Mesendoderm (in vitro differentiated cells): ENCODE data around the gene BCAT1.

Source experiments
- DNase-seq: peaks from one replicate; pipeline ENCODE4 v3.0.0; 2013
- H2AK5ac ChIP-seq: 2 replicates; pipeline ENCODE4 v1.6.1; 2013; ENCODE audit warnings: low read length, inconsistent platforms
- H2BK120ac ChIP-seq: 2 replicates; pipeline ENCODE4 v1.6.1; 2013; ENCODE audit warnings: low read depth, mild to moderate bottlenecking, low read length, moderate library complexity, mixed read lengths
- H2BK15ac ChIP-seq: replicated peaks from 2 replicates; pipeline ENCODE4 v1.6.1; 2013; ENCODE audit warnings: low read depth, mild to moderate bottlenecking, moderate library complexity
- H2BK5ac ChIP-seq: 2 replicates; pipeline ENCODE4 v1.6.1; 2013; ENCODE audit warnings: low read length, inconsistent platforms
- H3K18ac ChIP-seq: 2 replicates; pipeline ENCODE4 v1.6.1; 2013; ENCODE audit warnings: mild to moderate bottlenecking, low read length, mixed read lengths
- H3K23ac ChIP-seq: one replicate; pipeline ENCODE4 v1.6.1; 2013; ENCODE audit warnings: low read length
- H3K27ac ChIP-seq: 2 replicates; pipeline ENCODE4 v1.5.1; 2013; ENCODE audit warnings: low read depth, mild to moderate bottlenecking, inconsistent platforms, low read length, moderate library complexity
- H3K27me3 ChIP-seq: 2 replicates; pipeline ENCODE4 v1.6.1; 2013; ENCODE audit warnings: low read length, control low read depth, mild to moderate bottlenecking, inconsistent platforms; ENCODE audit not compliant: insufficient read depth, poor library complexity
- H3K36me3 ChIP-seq: 2 replicates; pipeline ENCODE4 v1.6.1; 2013; ENCODE audit warnings: low read length, inconsistent platforms; ENCODE audit not compliant: control insufficient read depth, insufficient read depth
- H3K4ac ChIP-seq: one replicate; pipeline ENCODE4 v1.6.1; 2013; ENCODE audit warnings: low read depth, mild to moderate bottlenecking, low read length, moderate library complexity
- H3K4me1 ChIP-seq: 2 replicates; pipeline ENCODE4 v1.6.1; 2013; ENCODE audit warnings: low read depth, low read length, inconsistent platforms; ENCODE audit not compliant: control insufficient read depth
- H3K4me2 ChIP-seq: 2 replicates; pipeline ENCODE4 v1.6.1; 2013; ENCODE audit warnings: low read length
- H3K4me3 ChIP-seq: 2 replicates; pipeline ENCODE4 v1.5.1; 2013; ENCODE audit warnings: mild to moderate bottlenecking, low read length
- H3K56ac ChIP-seq: one replicate; pipeline ENCODE4 v1.6.1; 2013; ENCODE audit warnings: low read length
- H3K79me1 ChIP-seq: 2 replicates; pipeline ENCODE4 v1.6.1; 2013; ENCODE audit warnings: low read length, inconsistent platforms
- H3K79me2 ChIP-seq: 2 replicates; pipeline ENCODE4 v1.6.1; 2013; ENCODE audit warnings: mild to moderate bottlenecking, low read length; ENCODE audit not compliant: control insufficient read depth, insufficient read depth
- H3K9ac ChIP-seq: 2 replicates; pipeline ENCODE4 v1.6.1; 2013; ENCODE audit warnings: low read length, inconsistent platforms
- H4K5ac ChIP-seq: one replicate; pipeline ENCODE4 v1.6.1; 2013; ENCODE audit warnings: low read length
- H4K8ac ChIP-seq: one replicate; pipeline ENCODE4 v1.6.1; 2013; ENCODE audit warnings: low read depth, mild to moderate bottlenecking, control low read depth, low read length, moderate library complexity
- WGBS: extraction: QIAGEN DNeasy Blood & Tissue Kit; methylation state at CpG from one replicate; pipeline ENCODE4 v1.1.7; 2013; ENCODE audit warnings: low lambda C conversion rate, missing lambda C conversion rate; ENCODE audit not compliant: insufficient coverage; ENCODE audit errors: extremely low coverage; 5-methylcytosine and 5-hydroxymethylcytosine counted together

BCAT1 gene

DNA sequence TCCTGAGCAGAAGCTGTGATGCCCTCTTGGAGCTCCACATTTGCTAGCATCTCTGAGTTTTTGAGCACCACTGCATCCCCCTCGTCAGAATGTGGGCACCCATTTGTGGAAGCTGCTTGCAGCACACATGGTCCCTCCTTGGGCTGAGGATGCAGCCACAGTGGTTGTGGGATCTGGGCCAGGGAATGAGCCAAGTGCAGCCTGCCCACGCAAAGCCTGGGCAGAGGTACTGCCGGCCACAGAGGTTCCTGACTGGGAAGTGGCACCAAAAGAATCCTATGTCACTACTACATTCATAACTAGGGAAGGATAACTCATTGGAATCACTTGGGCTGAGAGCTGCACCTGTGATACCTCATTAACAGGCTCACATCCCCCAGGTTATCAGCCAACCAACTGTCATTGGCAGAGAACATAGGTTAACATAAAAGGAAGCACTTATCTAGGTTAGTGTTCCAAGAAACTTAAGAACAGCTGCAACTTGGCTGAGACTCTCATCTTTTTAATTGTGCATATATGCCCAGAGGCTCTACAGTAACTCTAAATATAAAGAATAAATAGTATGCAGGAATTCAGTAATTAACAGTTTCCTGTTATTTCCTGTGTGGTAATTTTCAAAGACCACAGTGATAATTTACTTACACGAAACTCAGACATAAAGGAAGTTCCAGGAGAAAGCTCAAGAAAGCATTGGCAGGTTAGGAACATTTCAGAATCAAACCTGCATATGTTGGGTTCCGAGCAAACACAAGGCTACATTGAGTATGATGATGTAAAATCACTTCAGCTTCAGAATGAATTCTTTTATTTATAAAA is 145.3 kb downstream of the BCAT1 start:
- no peak overlapping the region for H3K4me3 ChIP-seq
- no peaks in the 10 kb centered on the region for H3K4me1 ChIP-seq
- no peak overlapping the region for H3K18ac ChIP-seq
- no peak overlapping the region for H3K23ac ChIP-seq
- DNase-seq = no peak
- no peak overlapping the region for H2BK15ac ChIP-seq
- no peaks in the 10 kb centered on the region for H3K79me1 ChIP-seq
- no peak overlapping the region for H3K9ac ChIP-seq
- no peaks in the 10 kb centered on the region for H3K27me3 ChIP-seq
- no peak overlapping the region for H3K4ac ChIP-seq
- H4K8ac ChIP-seq = no peak overlapping the region
- H3K79me2 ChIP-seq = no peaks in the 10 kb centered on the region
- no peak overlapping the region for H3K56ac ChIP-seq
- no peak overlapping the region for H2BK5ac ChIP-seq
- H3K27ac ChIP-seq = no peak overlapping the region
- WGBS = no CpG with 5 or more reads among the region's 5 CpGs
- no peaks in the 10 kb centered on the region for H3K36me3 ChIP-seq
- no peak overlapping the region for H2AK5ac ChIP-seq
- H4K5ac ChIP-seq = no peak overlapping the region
- H2BK120ac ChIP-seq = no peak overlapping the region
- H3K4me2 ChIP-seq = no peak overlapping the region

DNA sequence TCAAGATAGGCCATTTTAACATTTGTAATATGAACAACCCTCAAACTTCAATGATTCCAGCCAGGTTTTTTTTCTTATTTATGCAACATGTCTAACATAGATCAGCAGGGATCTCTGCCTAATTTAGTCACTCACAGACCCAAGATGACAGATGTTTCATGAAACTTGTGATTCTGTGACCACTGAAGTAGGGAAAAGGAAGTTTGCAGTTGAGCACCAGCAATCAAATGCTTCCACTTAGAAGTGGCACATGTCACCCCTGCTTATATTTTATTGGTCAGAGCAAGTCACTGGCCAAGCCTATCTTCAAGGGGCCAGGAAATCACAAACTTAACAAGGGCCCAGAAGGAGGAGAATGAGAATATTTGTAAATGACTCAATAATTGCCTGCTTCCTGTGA is 150.6 kb downstream of the BCAT1 start:
- no peak overlapping the region for H2BK5ac ChIP-seq
- no peaks in the 10 kb centered on the region for H3K36me3 ChIP-seq
- no peak overlapping the region for H3K4me2 ChIP-seq
- no peaks in the 10 kb centered on the region for H3K27me3 ChIP-seq
- no peaks in the 10 kb centered on the region for H3K79me2 ChIP-seq
- H3K4me1 ChIP-seq = no peaks in the 10 kb centered on the region
- no peak overlapping the region for H3K18ac ChIP-seq
- no peak overlapping the region for H3K56ac ChIP-seq
- no peaks in the 10 kb centered on the region for H3K79me1 ChIP-seq
- H3K23ac ChIP-seq = no peak overlapping the region
- H3K4me3 ChIP-seq = no peak overlapping the region
- no peak overlapping the region for H4K5ac ChIP-seq
- no peak overlapping the region for H2BK120ac ChIP-seq
- no peak overlapping the region for H2AK5ac ChIP-seq
- H2BK15ac ChIP-seq = no peak overlapping the region
- no peak overlapping the region for H3K4ac ChIP-seq
- no peak overlapping the region for H3K9ac ChIP-seq
- no peak for DNase-seq
- H3K27ac ChIP-seq = no peak overlapping the region
- H4K8ac ChIP-seq = no peak overlapping the region

DNA sequence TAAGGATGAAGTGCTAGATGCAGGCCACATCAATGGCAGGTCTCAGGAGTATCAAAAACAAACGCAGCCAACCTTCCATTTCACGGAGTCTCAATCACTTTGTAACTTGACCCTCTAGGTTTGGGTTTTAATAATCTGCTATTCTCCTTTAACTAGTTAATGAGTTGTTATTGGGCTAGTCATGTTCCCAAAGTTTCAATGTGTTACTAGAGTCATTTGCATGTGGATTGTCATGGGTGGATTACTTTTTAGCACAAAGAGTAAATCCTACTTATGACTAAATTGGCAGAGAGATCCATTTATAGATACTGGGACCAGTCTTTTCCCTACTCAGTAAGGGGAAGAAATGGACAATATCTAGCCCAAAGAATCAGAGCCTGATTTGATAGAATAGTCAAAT is 151.0 kb downstream of the BCAT1 start:
- H3K27me3 ChIP-seq = no peaks in the 10 kb centered on the region
- H3K9ac ChIP-seq = no peak overlapping the region
- no peak overlapping the region for H2BK5ac ChIP-seq
- no peak overlapping the region for H4K8ac ChIP-seq
- no peak overlapping the region for H3K4ac ChIP-seq
- no peak overlapping the region for H2AK5ac ChIP-seq
- no peaks in the 10 kb centered on the region for H3K79me1 ChIP-seq
- H3K4me2 ChIP-seq = no peak overlapping the region
- H3K4me1 ChIP-seq = no peaks in the 10 kb centered on the region
- H3K36me3 ChIP-seq = no peaks in the 10 kb centered on the region
- no peaks in the 10 kb centered on the region for H3K79me2 ChIP-seq
- WGBS = no CpG with 5 or more reads among the region's 2 CpGs
- H2BK15ac ChIP-seq = no peak overlapping the region
- DNase-seq = no peak
- H3K27ac ChIP-seq = no peak overlapping the region
- H2BK120ac ChIP-seq = no peak overlapping the region
- no peak overlapping the region for H3K4me3 ChIP-seq
- H3K56ac ChIP-seq = no peak overlapping the region
- H4K5ac ChIP-seq = no peak overlapping the region
- H3K18ac ChIP-seq = no peak overlapping the region
- no peak overlapping the region for H3K23ac ChIP-seq

DNA sequence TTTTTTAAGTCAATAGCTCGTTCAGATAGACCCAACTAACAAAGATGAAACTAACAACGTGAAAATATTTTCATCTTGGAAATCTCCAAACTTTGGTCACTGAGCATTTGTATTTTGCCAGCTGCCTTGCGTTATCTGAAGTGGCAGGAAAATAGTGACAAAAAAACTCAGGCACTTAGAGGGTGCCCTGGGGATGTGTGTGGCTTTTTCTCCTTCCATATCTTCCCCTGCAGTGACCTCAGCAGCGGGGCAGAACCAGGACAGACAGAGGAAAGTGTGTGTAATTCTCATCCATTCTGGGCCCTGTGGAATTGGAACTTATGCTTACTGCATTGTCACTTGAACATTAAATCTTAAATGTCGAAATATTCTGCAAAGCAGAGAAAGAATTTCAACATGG is 152.0 kb downstream of the BCAT1 start:
- DNase-seq = no peak
- no CpG with 5 or more reads among the region's 5 CpGs for WGBS
- no peak overlapping the region for H4K8ac ChIP-seq

DNA sequence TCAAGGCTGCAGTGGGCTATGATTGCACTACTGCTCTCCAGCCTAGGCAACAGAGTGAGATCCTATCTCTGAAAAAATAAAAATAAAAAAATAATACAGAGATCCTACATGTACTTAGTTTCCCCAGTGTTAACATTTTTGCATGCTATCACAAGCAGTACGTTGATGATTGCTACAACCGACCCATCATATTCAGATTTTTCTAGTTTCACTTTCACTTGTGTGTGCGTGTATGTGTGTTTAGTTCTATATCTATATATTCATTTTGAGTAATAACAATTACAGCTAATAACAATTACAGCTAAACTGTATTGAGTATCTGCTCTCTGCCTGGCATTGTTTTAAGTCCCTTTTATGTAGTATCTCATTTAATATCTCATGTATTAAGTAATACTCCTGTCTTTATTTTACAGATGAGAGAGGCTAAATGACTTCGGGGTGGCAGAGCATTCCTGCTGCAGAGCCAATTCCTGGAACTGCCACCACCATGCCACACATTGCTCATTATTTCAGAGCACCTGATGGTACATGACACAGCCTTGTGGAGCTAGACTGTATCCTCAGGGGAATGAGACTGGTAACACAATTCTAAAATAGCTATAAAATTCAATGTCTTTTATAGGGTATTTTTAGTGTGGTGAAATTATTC is 153.1 kb downstream of the BCAT1 start:
- Histone ChIP-seq H3K56ac (no peak overlapping the region), H3K4me1 (no peaks in the 10 kb centered on the region), H3K18ac (no peak overlapping the region), H3K4me2 (no peak overlapping the region), H2BK15ac (no peak overlapping the region), H3K36me3 (no peaks in the 10 kb centered on the region), H2BK120ac (no peak overlapping the region), H4K5ac (no peak overlapping the region), H4K8ac (no peak overlapping the region), H3K27ac (no peak overlapping the region), H3K27me3 (no peaks in the 10 kb centered on the region), H3K79me1 (no peaks in the 10 kb centered on the region), H2BK5ac (no peak overlapping the region), H3K4me3 (no peak overlapping the region), H3K79me2 (no peaks in the 10 kb centered on the region), H3K23ac (no peak overlapping the region), H2AK5ac (no peak overlapping the region), H3K4ac (no peak overlapping the region), H3K9ac (no peak overlapping the region)
- no peak for DNase-seq
- no CpG with 5 or more reads among the region's 4 CpGs for WGBS

More for the DNA sequence above, 152.0 kb downstream of the BCAT1 start:
- H3K9ac ChIP-seq = no peak overlapping the region
- no peak overlapping the region for H2AK5ac ChIP-seq
- no peak overlapping the region for H2BK5ac ChIP-seq
- H3K36me3 ChIP-seq = no peaks in the 10 kb centered on the region
- no peak overlapping the region for H3K27ac ChIP-seq
- no peak overlapping the region for H2BK120ac ChIP-seq
- no peak overlapping the region for H3K4me3 ChIP-seq
- H3K4me2 ChIP-seq = no peak overlapping the region
- H3K27me3 ChIP-seq = no peaks in the 10 kb centered on the region
- H2BK15ac ChIP-seq = no peak overlapping the region
- no peak overlapping the region for H3K23ac ChIP-seq
- H3K79me1 ChIP-seq = no peaks in the 10 kb centered on the region
- no peak overlapping the region for H3K56ac ChIP-seq
- no peak overlapping the region for H3K18ac ChIP-seq
- H3K4ac ChIP-seq = no peak overlapping the region
- no peak overlapping the region for H4K5ac ChIP-seq
- no peaks in the 10 kb centered on the region for H3K4me1 ChIP-seq
- no peaks in the 10 kb centered on the region for H3K79me2 ChIP-seq
